SJSA1 (cell line): Measurements from ENCODE around the gene TMEM132C. TPM values are rescaled to one million over a fixed set of nuclear protein-coding genes. Genes with fewer than 3 reads are reported as not detected.
"Not testable (repeated sequence)": the region's sequence is repeated elsewhere in the genome, so short reads cannot be mapped to it uniquely, and the experiment has no call there.

Source experiments
- DNase-seq, 2 experiments: peaks; one replicate each; pipeline ENCODE4 v3.0.0-alpha.2; 2015 to 2020; ENCODE audit warnings: low spot score in 2 of 2, low read depth in 1 of 2
- H3K27ac ChIP-seq: fragments of 250-450 bp; sonication (Bioruptor Pico); 2 replicates; pipeline ENCODE4 v1.5.1; 2020; ENCODE audit warnings: mild to moderate bottlenecking, moderate library complexity
- H3K27me3 ChIP-seq: fragments of 250-450 bp; sonication (Bioruptor Pico); replicated peaks from 2 replicates; pipeline ENCODE4 v1.5.1; 2020; ENCODE audit warnings: mild to moderate bottlenecking, moderate library complexity
- H3K36me3 ChIP-seq: fragments of 250-450 bp; sonication (Bioruptor Pico); 2 replicates; pipeline ENCODE4 v1.5.1; 2020; ENCODE audit warnings: mild to moderate bottlenecking
- H3K4me1 ChIP-seq: fragments of 250-450 bp; sonication (Bioruptor Pico); replicated peaks from 2 replicates; pipeline ENCODE4 v1.6.1; 2021; ENCODE audit warnings: mild to moderate bottlenecking
- H3K4me3 ChIP-seq: fragments of 250-450 bp; sonication (Bioruptor Pico); 2 replicates; pipeline ENCODE4 v1.5.1; 2020; ENCODE audit warnings: mild to moderate bottlenecking
- H3K9me3 ChIP-seq: fragments of 250-450 bp; sonication (Bioruptor Pico); replicated peaks from 2 replicates; pipeline ENCODE4 v1.5.1; 2020; ENCODE audit warnings: mild to moderate bottlenecking
- total RNA-seq: library from RNA; depleted of rRNA; stranded (reverse); fragments of >200 nt; shearing (Covaris generic); gene quantifications from 2 replicates; pipeline ENCODE4 v1.2.3, GENCODE V29; 2014

Gene TMEM132C
- total RNA-seq, 1 experiment from 2014 or later = not detected

GRCh38 chr12:128463881-128464280, 196.9 kb downstream of the TMEM132C start:
- Histone ChIP-seq H3K4me3 (no peak overlapping the region), H3K9me3 (peaks cover 4% of the 10 kb centered on the region; the same call in 1 of the 2 replicates)

GRCh38 chr12:128467882-128468281, 200.9 kb downstream of the TMEM132C start:
- Histone ChIP-seq H3K9me3 (peaks cover 4% of the 10 kb centered on the region; the same call in 1 of the 2 replicates), H3K4me3 (no peak overlapping the region), H3K4me1 (no peaks in the 10 kb centered on the region), H3K27ac (no peak overlapping the region), H3K36me3 (no peaks in the 10 kb centered on the region), H3K27me3 (no peaks in the 10 kb centered on the region)
- no peak for DNase-seq

More at GRCh38 chr12:128463881-128464280, 196.9 kb downstream of the TMEM132C start:
- Histone ChIP-seq H3K36me3 (no peaks in the 10 kb centered on the region), H3K4me1 (no peaks in the 10 kb centered on the region), H3K27ac (no peak overlapping the region), H3K27me3 (no peaks in the 10 kb centered on the region)
- DNase-seq = no peak

GRCh38 chr12:128468926-128469325, 202.0 kb downstream of the TMEM132C start:
- Histone ChIP-seq H3K27ac (no peak overlapping the region), H3K4me3 (no peak overlapping the region), H3K27me3 (no peaks in the 10 kb centered on the region), H3K36me3 (no peaks in the 10 kb centered on the region), H3K9me3 (peaks cover 4% of the 10 kb centered on the region; the same call in 1 of the 2 replicates), H3K4me1 (no peaks in the 10 kb centered on the region)
- no peak for DNase-seq

- Histone ChIP-seq H3K27ac (no peak overlapping the region), H3K4me1 (no peaks in the 10 kb centered on the region), H3K36me3 (no peaks in the 10 kb centered on the region), H3K9me3 (no peaks in the 10 kb centered on the region; the same call in 1 of the 2 replicates), H3K27me3 (no peaks in the 10 kb centered on the region), H3K4me3 (no peak overlapping the region)
- DNase-seq = no peak
Observed at GRCh38 chr12:128471491-128471890, 204.5 kb downstream of the TMEM132C start.

GRCh38 chr12:128474916-128475315, 207.9 kb downstream of the TMEM132C start:
- no peaks in the 10 kb centered on the region for H3K4me1 ChIP-seq
- H3K36me3 ChIP-seq = no peaks in the 10 kb centered on the region
- H3K9me3 ChIP-seq = no peaks in the 10 kb centered on the region; the same call in 1 of the 2 replicates
- H3K4me3 ChIP-seq = no peak overlapping the region
- no peak for DNase-seq
- no peaks in the 10 kb centered on the region for H3K27me3 ChIP-seq
- no peak overlapping the region for H3K27ac ChIP-seq

- Histone ChIP-seq H3K9me3 (no peaks in the 10 kb centered on the region; the same call in 1 of the 2 replicates), H3K4me1 (no peaks in the 10 kb centered on the region), H3K4me3 (no peak overlapping the region), H3K36me3 (no peaks in the 10 kb centered on the region), H3K27ac (no peak overlapping the region), H3K27me3 (no peaks in the 10 kb centered on the region)
- DNase-seq = no peak
Observed at GRCh38 chr12:128476266-128476665, 209.3 kb downstream of the TMEM132C start.

GRCh38 chr12:128483526-128484255, 216.7 kb downstream of the TMEM132C start:
- no peak overlapping the region for H3K4me3 ChIP-seq
- 0 out of 2 replicates have a peak, but pooled peaks cover 2% of the 10 kb centered on the region for H3K9me3 ChIP-seq
- no peak overlapping the region for H3K27ac ChIP-seq

GRCh38 chr12:128497376-128497775, 230.4 kb downstream of the TMEM132C start:
- H3K4me3 ChIP-seq, DNase-seq, H3K4me1 ChIP-seq, H3K9me3 ChIP-seq, H3K27ac ChIP-seq, H3K36me3 ChIP-seq, H3K27me3 ChIP-seq: not testable (repeated sequence)

More at GRCh38 chr12:128483526-128484255, 216.7 kb downstream of the TMEM132C start:
- H3K4me1 ChIP-seq = no peaks in the 10 kb centered on the region
- H3K36me3 ChIP-seq = no peaks in the 10 kb centered on the region
- no peaks in the 10 kb centered on the region for H3K27me3 ChIP-seq
- DNase-seq = peak in 1 of 2 experiments; percentile 7

GRCh38 chr12:128507470-128507869, 240.5 kb downstream of the TMEM132C start:
- Histone ChIP-seq H3K4me1 (no peaks in the 10 kb centered on the region), H3K4me3 (no peak overlapping the region), H3K27ac (no peak overlapping the region), H3K36me3 (no peaks in the 10 kb centered on the region), H3K27me3 (no peaks in the 10 kb centered on the region), H3K9me3 (peaks cover under 1% of the 10 kb centered on the region; the same call in 1 of the 2 replicates)
- DNase-seq = no peak

- H3K9me3 ChIP-seq = peaks cover 4% of the 10 kb centered on the region; the same call in 1 of the 2 replicates
Observed at GRCh38 chr12:128509170-128509569, 242.2 kb downstream of the TMEM132C start.

GRCh38 chr12:128510511-128510910, 243.5 kb downstream of the TMEM132C start:
- DNase-seq = no peak
- no peak overlapping the region for H3K27ac ChIP-seq
- no peaks in the 10 kb centered on the region for H3K36me3 ChIP-seq
- H3K27me3 ChIP-seq = no peaks in the 10 kb centered on the region
- H3K9me3 ChIP-seq = peaks cover 4% of the 10 kb centered on the region; the same call in 1 of the 2 replicates
- no peak overlapping the region for H3K4me3 ChIP-seq
- H3K4me1 ChIP-seq = no peaks in the 10 kb centered on the region

More at GRCh38 chr12:128509170-128509569, 242.2 kb downstream of the TMEM132C start:
- DNase-seq = no peak
- H3K4me3 ChIP-seq = no peak overlapping the region
- H3K4me1 ChIP-seq = no peaks in the 10 kb centered on the region
- no peaks in the 10 kb centered on the region for H3K36me3 ChIP-seq
- no peaks in the 10 kb centered on the region for H3K27me3 ChIP-seq
- H3K27ac ChIP-seq = no peak overlapping the region

- Histone ChIP-seq H3K9me3 (peaks cover 4% of the 10 kb centered on the region; the same call in 1 of the 2 replicates), H3K27ac (no peak overlapping the region), H3K4me1 (no peaks in the 10 kb centered on the region), H3K36me3 (no peaks in the 10 kb centered on the region), H3K4me3 (no peak overlapping the region), H3K27me3 (no peaks in the 10 kb centered on the region)
- DNase-seq = no peak
Observed at GRCh38 chr12:128513331-128513730, 246.4 kb downstream of the TMEM132C start.

GRCh38 chr12:128513831-128514230, 246.9 kb downstream of the TMEM132C start:
- Histone ChIP-seq H3K4me3 (no peak overlapping the region), H3K36me3 (no peaks in the 10 kb centered on the region), H3K9me3 (peaks cover 4% of the 10 kb centered on the region; the same call in 1 of the 2 replicates), H3K27ac (no peak overlapping the region), H3K27me3 (no peaks in the 10 kb centered on the region), H3K4me1 (no peaks in the 10 kb centered on the region)
- DNase-seq = no peak

GRCh38 chr12:128518644-128519043, 251.7 kb downstream of the TMEM132C start:
- no peaks in the 10 kb centered on the region for H3K4me1 ChIP-seq
- H3K27ac ChIP-seq = no peak overlapping the region
- no peaks in the 10 kb centered on the region; the same call in none of the 2 replicates for H3K9me3 ChIP-seq
- no peak for DNase-seq
- H3K27me3 ChIP-seq = no peaks in the 10 kb centered on the region
- no peak overlapping the region for H3K4me3 ChIP-seq
- H3K36me3 ChIP-seq = no peaks in the 10 kb centered on the region
